IPS-18a (cell line): ENCODE measurements around the gene CUBN.

ENCODE experiments used
- H3K27ac ChIP-seq: one replicate; pipeline ENCODE4 v1.5.1; 2013; ENCODE audit warnings: low read length
- H3K27me3 ChIP-seq: one replicate; pipeline ENCODE4 v1.6.1; 2013; ENCODE audit warnings: mild to moderate bottlenecking, low read length; ENCODE audit not compliant: control insufficient read depth, insufficient read depth
- H3K36me3 ChIP-seq: one replicate; pipeline ENCODE4 v1.6.1; 2013; ENCODE audit warnings: low read depth, low read length; ENCODE audit not compliant: control insufficient read depth
- H3K4me1 ChIP-seq: one replicate; pipeline ENCODE4 v1.6.1; 2013; ENCODE audit warnings: low read depth, low read length; ENCODE audit not compliant: control insufficient read depth
- H3K4me3 ChIP-seq: one replicate; pipeline ENCODE4 v1.5.1; 2013; ENCODE audit warnings: low read length
- H3K9ac ChIP-seq: one replicate; pipeline ENCODE4 v1.6.1; 2013; ENCODE audit warnings: mild to moderate bottlenecking, low read length, moderate library complexity
- H3K9me3 ChIP-seq: one replicate; pipeline ENCODE4 v1.6.1; 2013; ENCODE audit warnings: low read depth, low read length; ENCODE audit not compliant: control insufficient read depth

Gene CUBN

DNA sequence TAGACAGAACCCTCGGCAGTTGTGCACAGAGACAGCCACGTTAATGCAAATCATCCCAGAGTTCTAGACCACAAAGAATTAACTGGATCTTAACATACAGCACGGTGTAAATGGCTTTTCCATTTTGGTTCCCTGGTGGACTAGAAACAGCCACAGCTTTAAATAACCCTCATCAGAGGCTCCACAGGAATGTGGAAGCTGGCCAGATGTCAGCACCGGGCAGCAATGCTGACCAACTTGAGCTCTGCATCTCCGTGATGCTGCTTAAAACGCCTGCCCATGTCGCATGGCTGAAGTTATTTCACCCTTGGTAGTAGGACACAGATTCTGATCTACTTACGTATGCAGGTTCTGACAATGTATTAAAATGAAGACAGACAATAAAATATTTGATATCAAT is 336.9 kb downstream of the CUBN start:
- H3K9me3 ChIP-seq = no peaks in the 10 kb centered on the region
- no peaks in the 10 kb centered on the region for H3K36me3 ChIP-seq
- no peak overlapping the region for H3K9ac ChIP-seq
- no peaks in the 10 kb centered on the region for H3K27me3 ChIP-seq
- H3K4me1 ChIP-seq = no peaks in the 10 kb centered on the region
- no peak overlapping the region for H3K4me3 ChIP-seq
- H3K27ac ChIP-seq = no peak overlapping the region

DNA sequence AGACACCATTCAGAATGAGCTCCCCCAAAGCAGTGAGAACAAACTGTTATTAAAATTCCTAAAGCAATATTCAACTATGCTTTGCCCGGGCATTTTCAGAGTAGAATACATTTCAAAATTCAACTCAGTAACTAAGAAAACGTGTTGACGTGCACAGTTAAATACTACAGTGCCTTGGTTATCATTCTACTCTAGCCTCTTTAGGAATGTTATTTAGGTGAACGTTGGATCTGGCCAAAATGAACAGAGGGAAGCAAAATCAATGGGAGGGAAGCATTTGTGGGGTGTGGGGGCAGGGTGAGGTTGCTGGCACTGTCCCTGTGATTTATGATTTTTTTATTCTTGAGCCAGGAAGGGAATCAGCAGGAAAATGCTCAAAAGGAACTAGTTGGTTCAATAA is 339.8 kb downstream of the CUBN start:
- Histone ChIP-seq H3K36me3 (no peaks in the 10 kb centered on the region), H3K27ac (no peak overlapping the region), H3K4me1 (no peaks in the 10 kb centered on the region), H3K4me3 (no peak overlapping the region), H3K9ac (no peak overlapping the region), H3K27me3 (no peaks in the 10 kb centered on the region), H3K9me3 (no peaks in the 10 kb centered on the region)

GRCh38 chr10:16789261-16789660 is 340.4 kb downstream of the CUBN start:
- H3K27me3 ChIP-seq = no peaks in the 10 kb centered on the region
- H3K36me3 ChIP-seq = no peaks in the 10 kb centered on the region
- no peaks in the 10 kb centered on the region for H3K4me1 ChIP-seq
- no peaks in the 10 kb centered on the region for H3K9me3 ChIP-seq
- H3K27ac ChIP-seq = no peak overlapping the region
- no peak overlapping the region for H3K4me3 ChIP-seq
- no peak overlapping the region for H3K9ac ChIP-seq

GRCh38 chr10:16788778-16789177 is 340.8 kb downstream of the CUBN start:
- Histone ChIP-seq H3K9ac (no peak overlapping the region), H3K4me1 (no peaks in the 10 kb centered on the region), H3K36me3 (no peaks in the 10 kb centered on the region), H3K9me3 (no peaks in the 10 kb centered on the region), H3K27me3 (no peaks in the 10 kb centered on the region), H3K27ac (no peak overlapping the region), H3K4me3 (no peak overlapping the region)

DNA sequence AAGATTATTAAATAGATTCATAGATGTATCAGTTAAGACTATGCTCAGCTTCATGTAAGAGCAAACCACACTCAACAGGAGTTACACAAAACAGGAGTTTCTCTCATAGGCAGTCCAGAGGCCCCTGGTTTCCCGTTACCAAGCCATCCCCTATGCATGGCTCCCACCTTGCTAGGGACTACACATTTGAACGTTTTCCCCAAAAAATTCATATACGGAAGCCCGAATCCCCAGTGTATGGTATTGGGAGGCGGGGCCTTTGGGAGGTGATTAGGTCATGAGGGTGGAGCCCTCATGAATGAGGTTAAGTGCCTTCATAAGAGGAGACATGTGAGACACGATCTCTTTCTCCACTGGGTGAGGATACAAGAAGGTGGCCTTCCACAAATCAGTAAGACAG is 341.5 kb downstream of the CUBN start:
- H3K27me3 ChIP-seq = no peaks in the 10 kb centered on the region
- H3K9ac ChIP-seq = no peak overlapping the region
- no peaks in the 10 kb centered on the region for H3K9me3 ChIP-seq
- no peaks in the 10 kb centered on the region for H3K36me3 ChIP-seq
- no peak overlapping the region for H3K27ac ChIP-seq
- H3K4me1 ChIP-seq = no peaks in the 10 kb centered on the region
- H3K4me3 ChIP-seq = no peak overlapping the region

- Histone ChIP-seq H3K36me3 (no peaks in the 10 kb centered on the region), H3K27ac (no peak overlapping the region), H3K9me3 (no peaks in the 10 kb centered on the region), H3K27me3 (no peaks in the 10 kb centered on the region), H3K4me1 (no peaks in the 10 kb centered on the region), H3K9ac (no peak overlapping the region), H3K4me3 (no peak overlapping the region)
Observed at GRCh38 chr10:16787361-16787791, 342.2 kb downstream of the CUBN start.

DNA sequence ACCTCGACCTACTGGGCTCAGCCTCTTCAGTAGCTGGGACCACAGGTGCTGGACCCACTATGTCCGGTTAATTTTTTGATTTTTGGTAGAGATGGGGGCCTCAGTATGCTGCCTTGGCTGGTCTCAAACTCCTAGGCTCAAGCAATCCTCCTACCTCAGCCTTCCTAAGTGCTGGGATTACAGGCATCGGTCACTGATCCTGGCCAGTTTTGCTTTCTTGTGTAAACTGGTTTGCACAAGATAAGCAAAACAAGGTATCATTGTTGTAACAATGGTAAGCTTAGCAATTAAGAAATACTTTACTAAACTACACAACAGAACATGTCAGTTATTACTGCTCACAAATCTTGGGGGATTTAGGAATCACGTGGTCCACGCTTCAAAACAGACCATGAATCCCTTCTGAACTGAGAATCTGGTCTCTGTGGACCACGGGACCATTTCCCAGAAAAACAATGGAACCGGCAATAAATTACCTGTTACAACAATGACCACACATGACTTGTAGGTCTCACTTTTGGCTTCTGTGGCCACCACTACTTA is 349.2 kb downstream of the CUBN start:
- no peak overlapping the region for H3K27ac ChIP-seq
- H3K9ac ChIP-seq = no peak overlapping the region
- no peaks in the 10 kb centered on the region for H3K9me3 ChIP-seq
- H3K27me3 ChIP-seq = no peaks in the 10 kb centered on the region
- H3K36me3 ChIP-seq = no peaks in the 10 kb centered on the region
- no peak overlapping the region for H3K4me3 ChIP-seq
- peaks cover 9% of the 10 kb centered on the region for H3K4me1 ChIP-seq

DNA sequence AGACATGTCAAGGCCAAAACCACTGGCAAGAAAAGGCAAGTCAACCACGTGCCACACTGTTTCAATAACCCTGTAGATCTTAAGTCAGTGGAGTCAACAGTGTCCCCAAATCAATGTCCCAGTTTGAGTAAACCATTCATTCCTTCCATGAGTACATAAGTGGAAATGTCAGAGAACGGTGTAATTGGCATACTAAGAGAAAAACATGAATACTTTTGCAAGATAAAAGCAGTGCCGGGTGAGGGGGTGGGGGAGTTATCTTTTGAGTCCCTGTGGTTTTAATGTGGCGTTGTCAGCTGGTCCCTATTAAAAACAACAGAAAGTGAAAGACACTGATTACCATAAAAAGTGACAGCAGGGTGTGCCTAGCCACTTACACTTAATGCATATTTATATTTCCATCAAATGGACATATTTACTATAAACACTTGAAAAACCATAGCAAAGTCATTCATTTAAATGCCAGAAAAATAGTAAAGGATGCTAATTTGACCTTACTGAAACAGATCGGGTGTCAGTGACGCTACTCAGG is 350.2 kb downstream of the CUBN start:
- H3K27me3 ChIP-seq = no peaks in the 10 kb centered on the region
- H3K27ac ChIP-seq = no peak overlapping the region
- H3K4me1 ChIP-seq = peaks cover 9% of the 10 kb centered on the region
- H3K4me3 ChIP-seq = no peak overlapping the region
- no peaks in the 10 kb centered on the region for H3K9me3 ChIP-seq
- no peak overlapping the region for H3K9ac ChIP-seq
- no peaks in the 10 kb centered on the region for H3K36me3 ChIP-seq

DNA sequence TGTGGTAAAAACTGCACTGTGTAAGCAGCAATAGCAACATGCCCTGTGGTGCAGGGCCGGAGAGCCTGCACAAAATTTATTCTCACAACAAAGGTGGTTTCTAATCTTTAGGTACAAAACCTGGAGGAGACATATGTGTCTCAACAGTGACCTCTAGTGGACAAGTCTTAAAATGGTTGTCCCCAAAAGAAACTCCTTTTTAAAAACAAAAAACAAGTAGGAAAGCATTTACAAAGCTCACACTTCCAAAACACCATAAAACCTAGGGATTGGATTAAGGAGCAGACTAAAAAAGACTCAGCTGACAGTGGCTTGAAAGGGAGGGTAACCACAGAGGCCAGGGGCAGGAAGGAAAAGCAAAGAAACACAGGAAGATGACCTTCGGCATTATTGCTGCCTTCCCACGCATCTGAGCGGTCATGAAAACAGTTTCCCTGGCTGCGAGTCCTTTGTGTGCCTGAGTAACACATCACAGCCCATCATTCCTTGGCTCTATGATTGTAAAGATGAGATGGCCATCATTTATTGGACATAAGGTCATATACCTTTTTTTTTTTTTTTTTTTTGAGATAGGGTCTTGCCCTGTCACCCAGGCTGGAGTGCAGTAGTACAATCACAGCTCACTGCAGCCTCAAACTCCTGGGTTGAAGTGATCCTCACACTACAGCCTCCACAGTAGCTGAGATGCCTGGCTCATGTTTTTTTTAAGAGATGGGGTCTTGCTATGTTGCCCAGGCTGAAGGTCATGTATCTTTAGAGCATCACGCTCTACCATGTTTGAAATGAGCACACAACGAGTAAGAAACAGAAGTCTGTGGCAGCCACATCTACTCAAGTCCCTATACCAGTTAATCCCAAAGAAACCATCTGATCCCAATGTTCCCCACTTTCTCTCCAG is 351.9 kb downstream of the CUBN start:
- H3K27me3 ChIP-seq = no peaks in the 10 kb centered on the region
- H3K9ac ChIP-seq = no peak overlapping the region
- H3K9me3 ChIP-seq = no peaks in the 10 kb centered on the region
- peaks cover 9% of the 10 kb centered on the region for H3K4me1 ChIP-seq
- no peak overlapping the region for H3K4me3 ChIP-seq
- H3K27ac ChIP-seq = no peak overlapping the region
- H3K36me3 ChIP-seq = no peaks in the 10 kb centered on the region

DNA sequence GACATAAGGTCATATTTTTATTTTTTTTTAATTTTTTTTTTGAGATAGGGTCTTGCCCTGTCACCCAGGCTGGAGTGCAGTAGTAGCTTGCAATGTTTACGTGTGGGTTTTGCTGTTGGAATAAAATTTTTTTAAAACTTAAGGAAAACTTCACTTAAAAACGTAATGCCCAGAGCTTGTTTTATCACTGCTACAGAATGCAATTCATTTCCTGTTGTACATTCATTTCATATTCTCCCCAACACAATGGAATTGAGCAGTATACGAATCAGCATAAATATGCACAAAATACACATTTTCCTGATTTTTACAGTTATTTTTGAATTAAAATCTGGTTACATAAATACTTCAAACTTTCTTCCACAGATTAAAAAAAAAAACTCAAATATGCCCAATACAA is 352.7 kb downstream of the CUBN start:
- no peak overlapping the region for H3K27ac ChIP-seq
- H3K27me3 ChIP-seq = no peaks in the 10 kb centered on the region
- H3K4me3 ChIP-seq = no peak overlapping the region
- peaks cover 9% of the 10 kb centered on the region for H3K4me1 ChIP-seq
- H3K36me3 ChIP-seq = no peaks in the 10 kb centered on the region
- H3K9ac ChIP-seq = no peak overlapping the region
- H3K9me3 ChIP-seq = no peaks in the 10 kb centered on the region
